HCT116 (cell line): ENCODE measurements around the gene DNAL4. TPM values are rescaled to one million over a fixed set of nuclear protein-coding genes. Genes with fewer than 3 reads are reported as not detected.

Source experiments
- ATAC-seq: fragments of 200-7000 bp; cut with Tn5 transposase; 2 replicates; pipeline ENCODE4 v1.9.1; 2020; ENCODE audit warnings: mild to moderate bottlenecking, moderate library complexity
- BruUV-seq: library from RNA; stranded (reverse); fragments of 400-500 nt; replicated peaks from 2 replicates; lab custom pipeline; 2021; lab: Mats Ljungman, UMichigan
- CTCF ChIA-PET: fragments of 300-600 bp; sonication (Branson Sonifier 250); formaldehyde crosslinking; loops from one replicate; lab custom pipeline; 2021; ENCODE audit warnings: antibody characterized with exemption; lab: Charles Lee
- POLR2A ChIA-PET: fragments of 300-600, 350-600 bp; sonication (Branson Sonifier 250); formaldehyde crosslinking; loops from one replicate; lab custom pipeline; 2021; ENCODE audit warnings: antibody characterized with exemption; lab: Charles Lee
- RAD21 ChIA-PET, 2 experiments: fragments of 300-600 bp; sonication (Branson Sonifier 250); formaldehyde crosslinking; loops; one replicate each; lab custom pipeline; 2023; ENCODE audit warnings: low total read pairs in 2 of 2; ENCODE audit not compliant: uncharacterized antibody in 2 of 2, unreplicated experiment in 2 of 2, low non-redundant PET in 1 of 2; lab: Charles Lee
- DNase-seq: peaks from one replicate; pipeline ENCODE4 v3.0.0-alpha.2; 2010; ENCODE audit warnings: low read depth, low spot score
- H2AFZ ChIP-seq: fragments of 200-600 bp; shearing (Covaris generic), sonication (generic); 2 replicates; pipeline ENCODE4 v1.6.1; 2017; ENCODE audit warnings: low read depth, mixed run types, mixed read lengths, antibody characterized with exemption, low read length; ENCODE audit not compliant: poor library complexity, severe bottlenecking
- H3K27ac ChIP-seq: 2 replicates; pipeline ENCODE4 v1.5.1; 2012; ENCODE audit warnings: low read depth, low read length
- H3K27me3 ChIP-seq: fragments of 200-600 bp; sonication (generic); 2 replicates; pipeline ENCODE4 v1.6.1; 2016; ENCODE audit warnings: mixed run types, low read length, mixed read lengths; ENCODE audit not compliant: insufficient read depth
- H3K36me3 ChIP-seq, 2 experiments: fragments of 200-500 bp in 1 of 2; fragments of 200-600 bp in 1 of 2; sonication (Bioruptor generic) in 1 of 2; sonication (generic) in 1 of 2; 2 replicates each; pipeline versions ENCODE4 v1.5.1 to v1.6.1; 2014 to 2016; ENCODE audit warnings: low read length in 2 of 2, inconsistent platforms in 1 of 2, mixed read lengths in 1 of 2, mixed run types in 1 of 2; ENCODE audit not compliant: insufficient read depth in 2 of 2, control insufficient read depth in 1 of 2
- H3K4me1 ChIP-seq, 2 experiments: fragments of 200-600 bp in 1 of 2; sonication (generic) in 1 of 2; 2 replicates each; pipeline versions ENCODE4 v1.5.1 to v1.6.1; 2012 to 2017; ENCODE audit warnings: low read length in 2 of 2, inconsistent platforms in 1 of 2, mild to moderate bottlenecking in 1 of 2, mixed read lengths in 1 of 2, mixed run types in 1 of 2, moderate library complexity in 1 of 2; ENCODE audit not compliant: insufficient read depth in 2 of 2, control insufficient read depth in 1 of 2
- H3K4me2 ChIP-seq: fragments of 200-600 bp; sonication (generic); 2 replicates; pipeline ENCODE4 v1.6.1; 2017; ENCODE audit warnings: mixed run types, low read length, mixed read lengths
- H3K4me3 ChIP-seq, 2 experiments: fragments of 200-600 bp in 1 of 2; sonication (generic) in 1 of 2; replicated peaks in 1 of 2; 2 replicates each; pipeline ENCODE4 v1.5.1; 2011 to 2016; ENCODE audit warnings: low read length in 2 of 2, control low read depth in 1 of 2, low read depth in 1 of 2, mild to moderate bottlenecking in 1 of 2, mixed read lengths in 1 of 2, mixed run types in 1 of 2
- H3K79me2 ChIP-seq: fragments of 200-600 bp; sonication (generic); 2 replicates; pipeline ENCODE4 v1.6.1; 2017; ENCODE audit warnings: mild to moderate bottlenecking, mixed run types, low read length, moderate library complexity, mixed read lengths; ENCODE audit not compliant: insufficient read depth
- H3K9ac ChIP-seq: fragments of 200-600 bp; sonication (generic); 2 replicates; pipeline ENCODE4 v1.6.1; 2016; ENCODE audit warnings: low read length, mixed read lengths
- H3K9me2 ChIP-seq: fragments of 200-600 bp; sonication (generic), shearing (Covaris generic); 2 replicates; pipeline ENCODE4 v1.6.1; 2017; ENCODE audit warnings: mixed run types, mild to moderate bottlenecking, moderate library complexity; ENCODE audit not compliant: insufficient read depth
- H3K9me3 ChIP-seq, 2 experiments: fragments of 200-500 bp in 1 of 2; fragments of 200-600 bp in 1 of 2; sonication (Bioruptor generic) in 1 of 2; sonication (generic) in 1 of 2; 2 replicates each; pipeline ENCODE4 v1.6.1; 2014 to 2017; ENCODE audit warnings: low read length in 2 of 2, mixed read lengths in 2 of 2, inconsistent platforms in 1 of 2, low read depth in 1 of 2, mild to moderate bottlenecking in 1 of 2, mixed run types in 1 of 2, moderate library complexity in 1 of 2; ENCODE audit not compliant: control insufficient read depth in 1 of 2, insufficient read depth in 1 of 2
- H4K20me1 ChIP-seq: fragments of 200-600 bp; sonication (generic), shearing (Covaris generic); 2 replicates; pipeline ENCODE4 v1.6.1; 2017; ENCODE audit warnings: mixed run types, mild to moderate bottlenecking, moderate library complexity; ENCODE audit not compliant: insufficient read depth
- CBX3 ChIP-seq: IDR thresholded peaks from 2 replicates; pipeline ENCODE4 v1.6.1; 2012; ENCODE audit warnings: low read depth
- CEBPB ChIP-seq: IDR thresholded peaks from 2 replicates; pipeline ENCODE4 v1.6.1; 2012; ENCODE audit warnings: low read depth
- EGR1 ChIP-seq: IDR thresholded peaks from 2 replicates; pipeline ENCODE4 v1.6.1; 2012; ENCODE audit warnings: low read depth
- EZH2 ChIP-seq: fragments of 200-600 bp; sonication (generic); IDR thresholded peaks from 2 replicates; pipeline ENCODE4 v1.6.1; 2017; ENCODE audit warnings: antibody characterized with exemption, mixed run types
- EZH2phosphoT487 ChIP-seq: fragments of 200-600 bp; IDR thresholded peaks from 2 replicates; pipeline ENCODE4 v1.6.1; 2018; ENCODE audit warnings: antibody characterized with exemption, borderline replicate concordance
- JUND ChIP-seq: IDR thresholded peaks from 2 replicates; pipeline ENCODE4 v1.6.1; 2012
- POLR2AphosphoS5 ChIP-seq: IDR thresholded peaks from 2 replicates; pipeline ENCODE4 v1.6.1; 2011; ENCODE audit warnings: mild to moderate bottlenecking, low read depth, low read length, moderate library complexity
- RAD21 ChIP-seq: IDR thresholded peaks from 2 replicates; pipeline ENCODE4 v1.6.1; 2012; ENCODE audit warnings: low read depth, mild to moderate bottlenecking
- SIN3A ChIP-seq: IDR thresholded peaks from 2 replicates; pipeline ENCODE4 v1.6.1; 2012; ENCODE audit warnings: low read depth
- SRF ChIP-seq: IDR thresholded peaks from 2 replicates; pipeline ENCODE4 v1.6.1; 2012; ENCODE audit warnings: low read depth
- ZFX ChIP-seq: fragments of 450-650 bp; IDR thresholded peaks from 2 replicates; pipeline ENCODE4 v1.6.1; 2017
- ZNF274 ChIP-seq: fragments of 200-500 bp; sonication (Bioruptor generic); IDR thresholded peaks from 2 replicates; pipeline ENCODE4 v1.6.1; 2014; ENCODE audit warnings: mild to moderate bottlenecking, low read depth, low read length, inconsistent platforms
- intact Hi-C: fragments of 100-400 bp; cut with micrococcal nuclease; formaldehyde crosslinking; loops from 2 replicates; pipeline ENCODE4 v1.10.0; 2022
- total RNA-seq: library from RNA; stranded (reverse); gene quantifications from one replicate; pipeline ENCODE4 v1.2.1, GENCODE V29; 2021; ENCODE audit not compliant: unreplicated experiment
- TF ChIP-seq, protein P1 (sequence below): IDR thresholded peaks from 2 replicates; pipeline ENCODE4 v1.6.1; 2011; ENCODE audit warnings: mild to moderate bottlenecking, low read length, moderate library complexity; ENCODE audit not compliant: insufficient replicate concordance; ENCODE audit errors: extremely low read depth
- TF ChIP-seq, protein P2 (sequence below): IDR thresholded peaks from 2 replicates; pipeline ENCODE4 v1.6.1; 2012; ENCODE audit warnings: low read depth
- TF ChIP-seq, protein P3 (sequence below): IDR thresholded peaks from 2 replicates; pipeline ENCODE4 v1.6.1; 2012

Gene DNAL4
- total RNA-seq, 1 experiment from 2014 or later = 18.3 TPM

DNA sequence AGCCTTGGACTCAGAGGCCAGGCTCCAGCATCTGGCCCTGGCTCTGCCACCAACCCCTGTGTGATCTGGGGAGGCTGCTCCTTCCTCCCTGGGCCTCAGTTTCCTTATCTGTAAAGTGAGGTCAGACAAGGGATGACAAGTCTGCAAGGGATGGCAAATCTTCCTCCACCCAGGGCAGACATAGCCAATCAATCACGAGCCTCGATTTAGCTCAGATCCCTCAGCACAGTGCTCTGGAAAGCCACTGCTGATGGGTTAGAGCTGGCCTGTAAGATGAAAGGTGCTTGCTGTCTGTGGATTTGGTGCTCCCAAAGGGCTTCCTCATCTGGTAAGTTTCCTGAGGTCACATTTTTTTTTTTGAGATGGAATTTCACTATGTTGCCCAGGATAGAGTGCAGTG, 29.7 kb upstream of the DNAL4 start:
- ChIA-PET RAD21 (no interaction called here), POLR2A (no interaction called here), CTCF (no interaction called here)
- Histone ChIP-seq H3K79me2 (no peaks in the 10 kb centered on the region), H4K20me1 (no peaks in the 10 kb centered on the region), H3K4me2 (no peak overlapping the region), H3K4me3 (no peak overlapping the region), H3K9me2 (no peaks in the 10 kb centered on the region), H3K4me1 (no peaks in the 10 kb centered on the region), H2AFZ (no peak overlapping the region), H3K9me3 (no peaks in the 10 kb centered on the region), H3K36me3 (no peaks in the 10 kb centered on the region), H3K27ac (no peak overlapping the region), H3K27me3 (peaks cover 4% of the 10 kb centered on the region; the same call in 1 of the 2 replicates), H3K9ac (no peak overlapping the region)
- DNase-seq (no peak), ATAC-seq (no peak)
- intact Hi-C loops = no loop called here
- TF ChIP-seq JUND (no peak), EZH2phosphoT487 (no peak), CEBPB (no peak), SIN3A (no peak), EZH2 (no peak), SRF (no peak), POLR2AphosphoS5 (no peak), RAD21 (no peak), ZFX (no peak), CBX3 (no peak), ZNF274 (no peak), EGR1 (no peak)
- TF ChIP-seq, protein P1, sequence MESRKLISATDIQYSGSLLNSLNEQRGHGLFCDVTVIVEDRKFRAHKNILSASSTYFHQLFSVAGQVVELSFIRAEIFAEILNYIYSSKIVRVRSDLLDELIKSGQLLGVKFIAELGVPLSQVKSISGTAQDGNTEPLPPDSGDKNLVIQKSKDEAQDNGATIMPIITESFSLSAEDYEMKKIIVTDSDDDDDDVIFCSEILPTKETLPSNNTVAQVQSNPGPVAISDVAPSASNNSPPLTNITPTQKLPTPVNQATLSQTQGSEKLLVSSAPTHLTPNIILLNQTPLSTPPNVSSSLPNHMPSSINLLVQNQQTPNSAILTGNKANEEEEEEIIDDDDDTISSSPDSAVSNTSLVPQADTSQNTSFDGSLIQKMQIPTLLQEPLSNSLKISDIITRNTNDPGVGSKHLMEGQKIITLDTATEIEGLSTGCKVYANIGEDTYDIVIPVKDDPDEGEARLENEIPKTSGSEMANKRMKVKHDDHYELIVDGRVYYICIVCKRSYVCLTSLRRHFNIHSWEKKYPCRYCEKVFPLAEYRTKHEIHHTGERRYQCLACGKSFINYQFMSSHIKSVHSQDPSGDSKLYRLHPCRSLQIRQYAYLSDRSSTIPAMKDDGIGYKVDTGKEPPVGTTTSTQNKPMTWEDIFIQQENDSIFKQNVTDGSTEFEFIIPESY = no peak
- TF ChIP-seq, protein P2, sequence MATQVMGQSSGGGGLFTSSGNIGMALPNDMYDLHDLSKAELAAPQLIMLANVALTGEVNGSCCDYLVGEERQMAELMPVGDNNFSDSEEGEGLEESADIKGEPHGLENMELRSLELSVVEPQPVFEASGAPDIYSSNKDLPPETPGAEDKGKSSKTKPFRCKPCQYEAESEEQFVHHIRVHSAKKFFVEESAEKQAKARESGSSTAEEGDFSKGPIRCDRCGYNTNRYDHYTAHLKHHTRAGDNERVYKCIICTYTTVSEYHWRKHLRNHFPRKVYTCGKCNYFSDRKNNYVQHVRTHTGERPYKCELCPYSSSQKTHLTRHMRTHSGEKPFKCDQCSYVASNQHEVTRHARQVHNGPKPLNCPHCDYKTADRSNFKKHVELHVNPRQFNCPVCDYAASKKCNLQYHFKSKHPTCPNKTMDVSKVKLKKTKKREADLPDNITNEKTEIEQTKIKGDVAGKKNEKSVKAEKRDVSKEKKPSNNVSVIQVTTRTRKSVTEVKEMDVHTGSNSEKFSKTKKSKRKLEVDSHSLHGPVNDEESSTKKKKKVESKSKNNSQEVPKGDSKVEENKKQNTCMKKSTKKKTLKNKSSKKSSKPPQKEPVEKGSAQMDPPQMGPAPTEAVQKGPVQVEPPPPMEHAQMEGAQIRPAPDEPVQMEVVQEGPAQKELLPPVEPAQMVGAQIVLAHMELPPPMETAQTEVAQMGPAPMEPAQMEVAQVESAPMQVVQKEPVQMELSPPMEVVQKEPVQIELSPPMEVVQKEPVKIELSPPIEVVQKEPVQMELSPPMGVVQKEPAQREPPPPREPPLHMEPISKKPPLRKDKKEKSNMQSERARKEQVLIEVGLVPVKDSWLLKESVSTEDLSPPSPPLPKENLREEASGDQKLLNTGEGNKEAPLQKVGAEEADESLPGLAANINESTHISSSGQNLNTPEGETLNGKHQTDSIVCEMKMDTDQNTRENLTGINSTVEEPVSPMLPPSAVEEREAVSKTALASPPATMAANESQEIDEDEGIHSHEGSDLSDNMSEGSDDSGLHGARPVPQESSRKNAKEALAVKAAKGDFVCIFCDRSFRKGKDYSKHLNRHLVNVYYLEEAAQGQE = no peak
- TF ChIP-seq, protein P3, sequence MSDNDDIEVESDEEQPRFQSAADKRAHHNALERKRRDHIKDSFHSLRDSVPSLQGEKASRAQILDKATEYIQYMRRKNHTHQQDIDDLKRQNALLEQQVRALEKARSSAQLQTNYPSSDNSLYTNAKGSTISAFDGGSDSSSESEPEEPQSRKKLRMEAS = no peak
- no TSS peak for BruUV-seq
